Endometrium (tissue), 2 donors: ENCODE measurements around the gene SLC6A3.
"Not testable (repeated sequence)": the region's sequence is repeated elsewhere in the genome, so short reads cannot be mapped to it uniquely, and the experiment has no call there.

ENCODE experiments used
- FAIRE-seq: peaks from 2 replicates; lab custom pipeline; 2012; peaks lifted over from hg19 to GRCh38; lab: Jason Lieb, UNC
- donor health status: control.
- donor health status: control.

SLC6A3 gene

GRCh38 chr5:1463326-1464095, 18.3 kb upstream of the SLC6A3 start:
- no peak for FAIRE-seq

DNA sequence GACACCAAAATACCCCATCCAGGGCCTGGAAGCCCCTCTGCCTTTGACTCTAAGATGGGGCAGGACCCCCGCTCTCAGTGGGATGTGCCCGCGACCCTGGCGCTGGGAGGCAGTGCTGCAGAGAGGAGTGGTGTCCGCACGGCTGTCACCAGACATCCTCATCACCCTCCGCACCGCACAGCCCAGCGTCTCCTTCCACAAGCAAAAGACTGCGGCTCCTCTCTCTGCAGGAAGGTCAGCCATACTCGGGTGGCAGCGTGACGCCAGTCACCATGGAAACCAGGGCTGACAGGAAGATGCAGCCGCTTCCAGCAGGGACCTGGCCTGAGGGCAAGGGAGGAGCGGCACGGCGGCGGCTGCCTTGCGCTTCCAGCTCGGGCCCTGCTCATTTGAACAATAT, 17.1 kb upstream of the SLC6A3 start:
- no peak for FAIRE-seq

- FAIRE-seq, result no peak
These were observed 16.2 kb upstream of the SLC6A3 start for GRCh38 chr5:1461396-1461795.

GRCh38 chr5:1460054-1460682, 14.9 kb upstream of the SLC6A3 start:
- FAIRE-seq, result no peak

GRCh38 chr5:1459435-1459834, 14.2 kb upstream of the SLC6A3 start:
- not testable (repeated sequence) for FAIRE-seq

- FAIRE-seq, result not testable (repeated sequence)
These were observed 11.1 kb upstream of the SLC6A3 start for GRCh38 chr5:1456110-1456881.

DNA sequence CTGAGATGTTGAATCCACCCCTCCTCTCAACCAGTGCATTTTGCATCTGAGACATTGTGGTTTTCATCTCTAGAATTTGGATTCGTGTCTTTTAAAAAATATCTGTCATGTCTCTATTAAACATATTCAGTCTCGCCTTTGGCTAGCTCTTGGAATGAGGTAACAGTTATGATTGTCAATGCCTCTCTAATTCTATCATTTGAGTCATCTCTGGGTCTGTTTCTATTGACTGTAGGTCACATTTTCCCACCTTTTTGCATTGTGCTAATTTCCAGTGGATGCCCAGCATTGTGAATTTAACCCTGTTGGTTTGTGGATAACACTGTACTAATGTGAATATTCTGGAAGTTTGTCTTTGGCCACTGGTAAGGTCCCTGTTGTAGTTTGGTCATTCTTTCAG, 8.4 kb upstream of the SLC6A3 start:
- FAIRE-seq, result no peak

GRCh38 chr5:1449081-1449630, 3.9 kb upstream of the SLC6A3 start:
- FAIRE-seq, result no peak

- FAIRE-seq, result no peak
These were observed 3.3 kb upstream of the SLC6A3 start for GRCh38 chr5:1448511-1449011.

DNA sequence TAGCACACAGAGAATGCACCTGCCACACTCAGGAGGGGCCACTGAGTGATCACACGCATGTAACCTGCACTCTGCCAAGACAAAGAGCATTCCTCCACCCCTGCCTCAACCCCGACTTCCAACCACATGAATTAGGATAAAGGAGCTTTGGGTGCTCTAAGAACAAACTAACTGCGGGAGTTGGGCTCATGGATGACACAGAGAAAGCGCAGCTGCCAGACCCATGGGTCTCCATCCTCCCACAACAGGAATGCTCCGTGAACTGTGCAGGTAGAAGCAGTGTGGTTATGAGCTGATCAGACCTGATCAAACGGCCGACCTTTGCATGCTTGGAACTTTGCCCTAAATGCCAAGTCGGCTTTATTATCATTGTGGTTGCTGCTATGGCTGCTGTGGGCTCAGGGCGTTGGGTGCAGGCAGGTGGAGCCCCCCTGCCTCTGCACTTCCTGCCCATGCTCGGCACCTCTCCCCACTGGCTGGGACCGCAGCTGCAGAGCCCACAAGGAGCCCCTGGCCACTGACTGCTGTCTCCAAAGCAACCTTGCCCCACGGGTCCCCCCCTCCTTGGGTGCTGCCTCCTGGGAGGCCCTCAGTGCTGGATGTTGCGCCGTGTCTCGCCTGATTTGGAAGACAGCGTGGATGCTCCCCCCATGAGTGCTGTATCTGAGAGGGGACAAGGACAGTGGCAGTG, 2.6 kb upstream of the SLC6A3 start:
- FAIRE-seq, result no peak

DNA sequence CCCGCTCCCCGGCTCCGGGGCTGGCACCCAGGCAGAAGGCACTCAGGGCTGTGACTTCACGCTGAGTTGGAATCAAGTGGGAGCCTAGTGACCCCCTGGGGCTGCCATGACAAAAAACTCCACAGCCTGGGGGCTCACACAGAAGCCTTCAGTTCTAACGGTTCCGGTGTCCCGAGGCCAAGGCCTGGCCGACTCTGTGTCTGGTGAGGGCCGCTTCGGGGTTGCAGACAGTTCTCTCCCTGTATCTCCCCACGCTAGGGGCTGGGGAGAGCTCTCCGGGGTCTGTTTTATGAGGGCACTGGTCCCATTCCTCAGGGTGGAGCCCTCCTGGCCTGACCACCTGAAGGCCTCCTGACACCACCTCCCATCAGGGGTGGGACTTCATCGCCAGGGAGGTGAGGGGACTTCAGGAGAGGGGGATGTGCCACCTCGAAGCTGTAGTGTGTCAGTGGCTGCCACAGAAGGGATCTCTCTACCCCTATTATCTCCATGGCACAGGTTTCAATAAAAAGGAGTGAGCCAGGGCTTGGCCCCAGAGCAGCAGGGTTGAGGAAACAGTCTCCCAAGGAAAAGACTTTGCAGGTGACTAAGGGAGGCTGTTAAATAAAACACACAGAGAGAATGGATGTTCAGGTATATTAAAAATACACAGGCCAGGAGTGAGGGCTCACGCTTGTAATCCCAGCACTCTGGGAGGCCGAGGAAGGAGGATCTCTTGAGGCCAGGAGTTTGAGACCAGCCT, 1.5 kb upstream of the SLC6A3 start:
- no peak for FAIRE-seq

- FAIRE-seq, result no peak
These were observed 705 bp upstream of the SLC6A3 start for GRCh38 chr5:1445689-1446601.

GRCh38 chr5:1444361-1445189, 665 bp downstream of the SLC6A3 start:
- no peak for FAIRE-seq

GRCh38 chr5:1443991-1444360, 1.3 kb downstream of the SLC6A3 start:
- FAIRE-seq, result no peak

DNA sequence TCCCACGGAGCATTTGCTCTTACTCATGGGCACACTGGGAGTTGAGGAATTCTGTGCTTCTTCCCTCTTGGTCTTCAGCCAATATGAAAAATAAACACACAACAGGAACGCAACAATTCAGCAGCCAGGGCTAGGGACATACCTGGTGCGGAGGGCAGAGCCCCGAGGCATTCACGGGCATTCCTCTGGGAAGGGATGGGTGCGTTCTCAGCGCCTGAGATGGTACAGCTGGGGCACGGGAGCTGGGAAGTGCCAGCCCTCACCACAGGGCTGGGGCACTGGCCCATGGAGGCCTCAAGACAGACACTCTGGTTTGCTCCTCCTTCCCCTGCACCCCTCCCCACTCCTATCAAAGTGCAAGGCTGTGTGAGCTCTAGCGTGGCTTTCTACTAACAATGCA, 2.1 kb downstream of the SLC6A3 start:
- no peak for FAIRE-seq

DNA sequence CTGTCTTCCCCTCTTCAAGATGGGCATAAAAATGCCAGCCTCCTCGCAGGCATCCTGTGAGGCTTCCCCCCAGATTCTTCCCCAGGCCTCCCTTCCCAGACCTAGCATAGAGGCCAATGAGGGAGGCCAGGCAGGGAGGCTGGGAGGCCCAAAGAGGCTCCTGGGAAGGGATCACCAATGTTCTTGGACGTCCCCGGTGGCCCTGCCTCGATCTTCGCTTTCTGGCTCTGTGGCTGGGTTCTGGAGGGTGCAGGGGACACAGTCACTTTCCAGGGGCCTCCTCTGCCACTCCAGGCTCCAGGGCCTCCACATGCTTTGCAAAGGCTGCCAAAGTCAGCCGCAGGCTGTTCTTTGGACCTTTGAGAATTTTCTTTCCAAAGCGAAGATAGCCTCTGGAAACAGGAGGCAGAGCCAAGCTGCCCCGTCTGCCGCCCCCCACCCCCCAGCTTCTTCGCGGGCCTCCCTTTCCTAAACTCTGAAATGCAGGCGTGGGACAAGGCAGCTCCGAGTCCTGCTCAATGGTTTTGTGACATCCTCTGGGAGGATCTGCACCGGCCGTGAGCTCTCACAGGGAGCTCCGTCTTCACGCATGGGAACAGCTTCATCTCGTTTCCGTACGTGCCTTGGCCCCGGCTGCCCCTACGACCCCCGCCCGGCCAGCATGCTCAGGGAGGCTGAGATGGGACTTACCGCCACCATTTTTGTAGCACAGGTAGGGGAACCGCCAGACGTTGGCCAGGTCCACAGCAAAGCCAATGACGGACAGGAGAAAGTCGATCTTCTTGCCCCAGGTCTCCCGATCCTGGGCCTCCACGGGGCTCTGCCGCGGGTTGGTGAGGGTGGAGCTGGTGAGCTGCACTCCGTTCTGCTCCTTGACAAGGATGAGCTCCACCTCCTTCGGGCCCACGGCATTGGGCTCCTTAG, 2.8 kb downstream of the SLC6A3 start:
- FAIRE-seq, result no peak

- no peak for FAIRE-seq
These were observed 3.9 kb downstream of the SLC6A3 start for GRCh38 chr5:1441166-1441865.

GRCh38 chr5:1440098-1440493, 5.1 kb downstream of the SLC6A3 start:
- FAIRE-seq, result no peak
